Liver (tissue), 3 donors: ENCODE results near the gene FAM228B.

Source experiments
- TAF1 ChIP-seq: conservative IDR thresholded peaks from 2 replicates; pipeline ENCODE4 v1.6.1; 2016; ENCODE audit warnings: antibody characterized with exemption, mild to moderate bottlenecking
- TF ChIP-seq, protein P1 (sequence below): fragments of 150-350 bp; IDR thresholded peaks from 2 replicates; pipeline ENCODE4 v1.5.1; 2017; ENCODE audit warnings: improper control_type of control experiment, low read depth, low read length; ENCODE audit not compliant: missing input control
- donor health status: healthy.
- donor health status: healthy.

DNA sequence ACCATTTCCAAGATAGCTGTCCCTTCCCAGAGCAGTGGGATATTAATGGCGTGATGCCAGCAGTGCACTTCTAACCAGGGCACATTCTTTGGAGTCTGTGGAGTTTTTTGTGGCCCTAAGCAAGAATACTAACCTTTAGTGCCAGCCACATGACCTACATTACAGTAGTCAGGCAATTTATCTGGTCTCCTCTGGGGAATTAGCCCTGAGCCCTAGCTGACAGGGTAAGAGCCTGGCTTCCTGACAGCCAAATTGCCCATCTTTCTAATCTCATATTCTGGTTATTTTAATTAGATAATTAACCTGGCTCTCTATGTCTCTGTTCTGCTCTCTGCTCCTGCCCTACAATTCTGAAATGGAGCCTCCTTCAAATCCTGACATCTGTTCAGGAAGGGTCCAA is 5.4 kb upstream of the FAM228B start:
- TF ChIP-seq TAF1: no peak
- TF ChIP-seq, protein P1, sequence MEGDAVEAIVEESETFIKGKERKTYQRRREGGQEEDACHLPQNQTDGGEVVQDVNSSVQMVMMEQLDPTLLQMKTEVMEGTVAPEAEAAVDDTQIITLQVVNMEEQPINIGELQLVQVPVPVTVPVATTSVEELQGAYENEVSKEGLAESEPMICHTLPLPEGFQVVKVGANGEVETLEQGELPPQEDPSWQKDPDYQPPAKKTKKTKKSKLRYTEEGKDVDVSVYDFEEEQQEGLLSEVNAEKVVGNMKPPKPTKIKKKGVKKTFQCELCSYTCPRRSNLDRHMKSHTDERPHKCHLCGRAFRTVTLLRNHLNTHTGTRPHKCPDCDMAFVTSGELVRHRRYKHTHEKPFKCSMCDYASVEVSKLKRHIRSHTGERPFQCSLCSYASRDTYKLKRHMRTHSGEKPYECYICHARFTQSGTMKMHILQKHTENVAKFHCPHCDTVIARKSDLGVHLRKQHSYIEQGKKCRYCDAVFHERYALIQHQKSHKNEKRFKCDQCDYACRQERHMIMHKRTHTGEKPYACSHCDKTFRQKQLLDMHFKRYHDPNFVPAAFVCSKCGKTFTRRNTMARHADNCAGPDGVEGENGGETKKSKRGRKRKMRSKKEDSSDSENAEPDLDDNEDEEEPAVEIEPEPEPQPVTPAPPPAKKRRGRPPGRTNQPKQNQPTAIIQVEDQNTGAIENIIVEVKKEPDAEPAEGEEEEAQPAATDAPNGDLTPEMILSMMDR: no peak
